GM21528 (cell line): Measurements from ENCODE around the gene STARD5.
A peak's percentile ranks its signal among the peaks of the same experiment; 100 is the strongest.

Experiments
- ATAC-seq: cut with Tn5 transposase; IDR thresholded peaks from one replicate; pipeline ENCODE4 v1.9.1; 2021; ENCODE audit warnings: mild to moderate bottlenecking, moderate library complexity; ENCODE audit not compliant: unreplicated experiment, low FRiP score

Gene STARD5

DNA sequence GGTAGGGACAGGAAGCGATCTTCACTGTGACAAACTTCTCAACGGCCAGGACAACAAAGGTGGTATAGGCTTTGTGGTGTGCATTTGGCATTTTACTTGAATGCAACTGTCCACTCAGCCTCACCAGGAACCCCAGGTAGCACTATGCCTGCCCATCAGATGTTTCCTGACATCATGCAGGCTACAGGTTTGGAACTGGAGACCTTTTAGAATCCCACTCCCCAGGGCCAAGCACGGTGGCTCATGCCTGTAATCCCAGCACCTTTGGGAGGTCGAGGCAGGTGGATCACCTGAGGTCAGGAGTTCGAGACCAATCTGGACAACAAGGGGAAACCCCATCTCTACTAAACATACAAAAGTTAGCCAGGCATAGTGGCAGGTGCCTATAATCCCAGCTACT is 9.6 kb downstream of the STARD5 start:
- no peak for ATAC-seq

- ATAC-seq: no peak
These were observed 10.3 kb downstream of the STARD5 start for GRCh38 chr15:81313686-81314085.

GRCh38 chr15:81312790-81313543 is 11.0 kb downstream of the STARD5 start:
- no peak for ATAC-seq

DNA sequence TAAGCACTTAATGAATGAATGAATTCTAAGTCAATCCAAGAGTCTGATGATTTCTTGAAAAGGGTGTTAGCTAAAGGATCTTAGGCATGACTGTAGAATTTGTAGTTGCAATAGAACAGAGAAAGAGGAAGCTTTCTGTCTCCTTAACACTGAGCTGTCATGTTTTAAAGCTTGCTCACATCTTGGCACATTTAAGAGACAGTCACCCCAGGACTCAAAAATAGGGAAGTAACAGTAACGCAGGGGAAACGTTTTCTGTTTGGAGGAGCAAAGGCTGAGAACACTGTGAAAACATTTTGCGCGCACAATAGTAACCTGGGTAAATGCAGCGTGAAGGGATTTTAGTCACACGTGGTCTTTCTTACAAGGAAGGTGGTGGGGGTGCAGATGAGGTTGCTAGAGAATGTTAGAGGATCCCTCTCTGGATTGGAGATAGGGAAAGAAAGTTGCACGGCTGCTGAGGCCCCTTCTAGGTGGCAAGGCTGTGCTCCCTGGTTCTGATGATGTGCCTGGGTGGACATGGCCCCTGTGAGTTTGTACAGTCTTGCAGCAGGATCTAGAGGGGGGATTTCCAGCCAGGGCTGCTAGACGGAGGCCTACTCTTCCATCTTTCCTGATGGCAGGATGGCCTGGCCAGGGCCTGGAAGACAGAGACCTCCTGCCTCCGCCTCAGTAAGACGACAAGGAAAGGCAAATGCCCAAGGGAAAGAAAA is 12.0 kb downstream of the STARD5 start:
- no peak for ATAC-seq

GRCh38 chr15:81310480-81310879 is 13.5 kb downstream of the STARD5 start:
- no peak for ATAC-seq

- no peak for ATAC-seq
These were observed 14.1 kb downstream of the STARD5 start for GRCh38 chr15:81309647-81310450.

GRCh38 chr15:81308260-81308659 is 15.7 kb downstream of the STARD5 start:
- no peak for ATAC-seq

DNA sequence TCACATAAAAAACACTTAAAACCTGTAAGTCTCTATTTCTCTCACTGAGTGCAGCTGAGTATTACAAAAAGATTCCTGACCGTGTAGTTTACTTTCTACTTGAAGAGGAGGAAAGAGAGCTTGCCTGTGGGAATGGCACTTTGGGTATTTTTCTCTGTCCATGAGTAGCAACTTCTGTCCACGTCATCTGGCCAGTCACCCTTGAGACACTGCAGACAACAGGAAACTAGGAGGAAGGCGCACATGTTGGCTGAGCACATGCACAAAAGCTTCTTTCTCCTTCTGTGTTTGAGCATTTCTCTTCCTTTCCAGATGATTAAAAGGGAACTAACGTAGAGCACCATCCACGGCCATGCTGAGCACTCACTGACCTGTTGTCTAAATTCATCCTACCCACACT is 19.7 kb downstream of the STARD5 start:
- no peak for ATAC-seq

DNA sequence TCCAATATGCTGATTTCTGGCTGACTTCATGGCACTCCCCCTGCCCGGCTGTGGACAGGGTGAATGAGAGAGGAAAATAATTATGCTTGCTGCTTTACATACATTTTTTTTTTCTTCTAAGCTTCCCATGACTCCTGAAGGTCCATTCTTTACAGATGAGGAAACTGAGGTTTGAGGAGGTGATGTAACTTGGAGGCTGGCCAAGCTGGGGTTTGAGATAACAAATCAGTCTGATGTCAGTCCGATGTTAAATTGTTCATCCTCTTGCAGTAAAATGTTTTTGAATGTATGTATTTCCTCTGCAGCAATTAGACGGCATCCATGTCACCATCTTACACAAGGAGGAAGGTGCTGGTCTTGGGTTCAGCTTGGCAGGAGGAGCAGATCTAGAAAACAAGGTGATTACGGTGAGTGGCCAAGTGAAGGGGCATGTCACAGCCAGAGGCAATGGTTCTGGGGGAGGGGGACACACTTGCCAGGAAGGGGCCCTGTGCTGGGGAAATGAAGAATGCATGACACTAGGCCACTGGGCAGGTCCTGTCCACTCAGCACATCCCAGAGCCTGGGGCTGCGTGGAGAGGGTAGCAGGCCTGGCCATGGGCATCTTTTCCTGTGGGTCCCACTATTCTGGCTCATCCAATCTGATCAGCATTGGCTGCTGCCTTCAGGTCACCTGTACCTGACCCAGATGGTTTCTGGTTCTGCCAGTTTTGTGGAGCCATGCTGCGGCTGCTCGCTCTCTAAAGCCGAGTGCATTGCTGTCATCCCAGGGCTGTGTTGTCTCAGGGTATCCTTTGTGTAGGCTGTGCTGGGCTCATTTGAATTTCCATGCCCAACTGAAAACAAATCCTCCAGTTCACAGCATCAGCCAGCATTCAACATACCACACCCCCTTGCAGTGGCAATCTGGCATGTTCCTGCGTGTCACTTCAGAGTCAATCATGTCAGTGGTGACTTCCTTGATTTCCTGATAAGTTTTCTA is 20.4 kb downstream of the STARD5 start:
- no peak for ATAC-seq

DNA sequence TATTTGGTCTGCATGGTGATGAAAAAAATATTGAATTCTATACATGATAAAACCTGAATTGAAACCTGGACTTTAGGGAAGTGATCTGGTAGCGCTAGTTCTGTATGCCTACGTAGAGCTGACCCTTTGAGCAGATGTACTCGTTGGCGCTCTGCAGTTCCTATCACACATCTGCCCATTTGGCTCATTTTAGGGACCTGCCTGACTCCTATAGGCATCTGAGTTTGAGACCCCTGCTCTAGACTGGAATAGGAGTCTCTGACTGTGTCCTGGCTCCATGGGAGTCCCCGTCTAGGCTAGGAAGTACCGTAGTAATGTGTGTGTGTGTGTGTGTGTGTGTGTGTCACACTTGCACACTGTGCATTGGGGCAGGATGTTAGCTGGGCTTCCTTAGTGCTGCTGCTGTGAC is 21.2 kb downstream of the STARD5 start:
- no peak for ATAC-seq

DNA sequence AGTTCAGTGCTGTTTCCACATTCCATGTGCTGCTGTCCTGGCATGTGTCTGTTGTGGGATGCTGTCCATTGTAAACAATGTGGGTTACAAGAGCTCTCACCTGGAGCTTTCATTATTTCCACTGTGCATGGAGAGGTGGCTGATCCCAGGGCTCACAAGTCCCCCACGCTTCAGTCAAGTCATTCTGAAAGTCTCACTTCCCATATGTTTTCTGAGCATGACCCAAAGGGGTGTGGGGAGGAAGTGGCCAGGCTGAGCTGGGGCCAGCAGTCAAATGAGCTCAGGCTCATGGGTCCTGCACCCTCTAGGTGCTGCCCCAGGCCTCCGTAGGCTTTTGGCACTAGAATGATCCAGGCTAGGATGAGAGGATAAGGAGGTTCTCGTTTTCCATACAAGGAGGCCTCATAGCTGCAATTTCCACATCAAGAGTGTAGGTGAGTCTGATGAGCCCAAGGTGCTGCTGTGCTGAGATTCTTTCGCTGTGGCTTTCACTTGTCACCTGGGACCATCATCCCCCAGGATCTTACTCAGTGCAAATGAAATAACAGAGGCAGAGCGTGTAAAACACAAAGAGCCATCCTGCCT is 22.0 kb downstream of the STARD5 start:
- ATAC-seq: peak; percentile 84

DNA sequence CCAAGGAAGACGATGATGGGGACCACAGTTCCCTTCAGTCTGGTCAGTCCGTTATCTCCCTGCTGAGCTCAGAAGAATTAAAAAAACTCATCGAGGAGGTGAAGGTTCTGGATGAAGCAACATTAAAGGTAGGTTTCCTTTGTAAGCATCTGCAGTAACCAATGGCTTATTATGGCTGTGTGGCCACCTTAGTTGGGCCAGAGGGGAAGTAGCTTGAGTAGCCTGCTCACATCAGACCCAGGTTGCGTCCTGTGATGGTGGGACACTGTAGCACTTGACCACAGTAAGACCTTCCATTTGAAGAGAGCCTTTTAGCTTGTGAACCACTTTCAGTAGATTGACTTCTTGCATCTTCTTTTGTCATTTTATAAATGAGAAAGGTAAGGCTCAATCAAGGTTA is 22.6 kb downstream of the STARD5 start:
- ATAC-seq: peak; percentile 10

DNA sequence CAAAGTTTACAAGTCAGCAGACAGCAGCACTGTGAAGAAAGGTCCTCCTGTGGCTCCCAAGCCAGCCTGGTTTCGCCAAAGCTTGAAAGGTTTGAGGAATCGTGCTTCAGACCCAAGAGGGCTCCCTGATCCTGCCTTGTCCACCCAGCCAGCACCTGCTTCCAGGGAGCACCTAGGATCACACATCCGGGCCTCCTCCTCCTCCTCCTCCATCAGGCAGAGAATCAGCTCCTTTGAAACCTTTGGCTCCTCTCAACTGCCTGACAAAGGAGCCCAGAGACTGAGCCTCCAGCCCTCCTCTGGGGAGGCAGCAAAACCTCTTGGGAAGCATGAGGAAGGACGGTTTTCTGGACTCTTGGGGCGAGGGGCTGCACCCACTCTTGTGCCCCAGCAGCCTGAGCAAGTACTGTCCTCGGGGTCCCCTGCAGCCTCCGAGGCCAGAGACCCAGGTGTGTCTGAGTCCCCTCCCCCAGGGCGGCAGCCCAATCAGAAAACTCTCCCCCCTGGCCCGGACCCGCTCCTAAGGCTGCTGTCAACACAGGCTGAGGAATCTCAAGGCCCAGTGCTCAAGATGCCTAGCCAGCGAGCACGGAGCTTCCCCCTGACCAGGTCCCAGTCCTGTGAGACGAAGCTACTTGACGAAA is 24.2 kb downstream of the STARD5 start:
- no peak for ATAC-seq

- no peak for ATAC-seq
These were observed 24.8 kb downstream of the STARD5 start for GRCh38 chr15:81299156-81299555.

- ATAC-seq: no peak
These were observed 25.3 kb downstream of the STARD5 start for GRCh38 chr15:81298611-81299010.

GRCh38 chr15:81297603-81298575 is 26.1 kb downstream of the STARD5 start:
- ATAC-seq: no peak

GRCh38 chr15:81297147-81297572 is 26.8 kb downstream of the STARD5 start:
- ATAC-seq: no peak

DNA sequence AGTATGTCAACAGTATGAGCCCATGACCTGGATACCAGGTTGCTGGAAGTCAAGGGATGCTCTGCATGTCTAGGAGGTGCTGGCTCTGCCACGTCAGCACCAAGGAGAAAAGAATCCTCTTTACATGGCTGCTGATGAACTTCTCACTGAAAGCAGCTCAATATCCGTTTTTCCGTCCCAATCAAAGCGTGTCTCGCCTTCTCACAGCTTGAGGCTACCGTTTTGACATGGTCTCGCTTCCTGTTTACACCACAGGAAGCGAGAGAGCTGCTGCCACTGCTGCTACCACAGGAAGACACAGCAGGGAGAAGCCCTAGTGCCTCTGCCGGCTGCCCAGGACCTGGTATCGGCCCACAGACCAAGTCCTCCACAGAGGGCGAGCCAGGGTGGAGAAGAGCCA is 27.3 kb downstream of the STARD5 start:
- peak; percentile 47 for ATAC-seq
